Tibial nerve (tissue), 4 donors: ENCODE data around the gene SLC39A11.

Source experiments
- EP300 ChIP-seq, 2 donors: sonication (generic); formaldehyde crosslinking; IDR thresholded peaks; one replicate each; pipeline ENCODE4 v1.6.1; 2017; ENCODE audit warnings: antibody characterized with exemption in 2 of 2, mild to moderate bottlenecking in 1 of 2
- POLR2A ChIP-seq, 2 donors: fragments of 450-650 bp; IDR thresholded peaks; one replicate each; pipeline ENCODE4 v1.6.1; 2017; ENCODE audit warnings: antibody characterized with exemption in 2 of 2, mild to moderate bottlenecking in 2 of 2, moderate library complexity in 2 of 2
- TF ChIP-seq, protein P1 (sequence below), 5 experiments: fragments of 200-600 bp in 3 of 5; fragments of 450-650 bp in 2 of 5; sonication (generic) in 3 of 5; IDR thresholded peaks; one replicate each; pipeline ENCODE4 v1.5.1; 2016 to 2019; ENCODE audit warnings: antibody characterized with exemption in 5 of 5, mild to moderate bottlenecking in 3 of 5, moderate library complexity in 2 of 5

DNA sequence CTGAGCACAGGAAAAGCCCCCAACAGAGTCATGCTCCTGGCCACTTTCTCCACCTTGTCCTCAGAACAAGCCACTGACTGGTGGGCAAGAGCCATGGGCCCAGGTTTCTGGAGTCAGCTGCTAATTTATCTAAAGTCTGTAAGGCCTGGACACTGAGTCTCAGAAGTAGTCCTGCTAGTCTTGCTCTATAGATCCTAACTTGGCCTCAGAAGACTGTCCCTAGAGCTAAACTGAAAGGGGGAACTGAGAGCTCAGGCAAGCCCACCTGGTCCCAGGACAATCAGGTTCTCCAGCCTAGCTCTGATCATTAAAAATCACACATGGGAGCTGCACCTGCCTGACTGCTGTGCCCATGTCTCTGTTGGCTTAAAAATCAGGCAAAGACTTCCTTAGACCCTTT, 485.8 kb downstream of the SLC39A11 start:
- TF ChIP-seq, protein P1, sequence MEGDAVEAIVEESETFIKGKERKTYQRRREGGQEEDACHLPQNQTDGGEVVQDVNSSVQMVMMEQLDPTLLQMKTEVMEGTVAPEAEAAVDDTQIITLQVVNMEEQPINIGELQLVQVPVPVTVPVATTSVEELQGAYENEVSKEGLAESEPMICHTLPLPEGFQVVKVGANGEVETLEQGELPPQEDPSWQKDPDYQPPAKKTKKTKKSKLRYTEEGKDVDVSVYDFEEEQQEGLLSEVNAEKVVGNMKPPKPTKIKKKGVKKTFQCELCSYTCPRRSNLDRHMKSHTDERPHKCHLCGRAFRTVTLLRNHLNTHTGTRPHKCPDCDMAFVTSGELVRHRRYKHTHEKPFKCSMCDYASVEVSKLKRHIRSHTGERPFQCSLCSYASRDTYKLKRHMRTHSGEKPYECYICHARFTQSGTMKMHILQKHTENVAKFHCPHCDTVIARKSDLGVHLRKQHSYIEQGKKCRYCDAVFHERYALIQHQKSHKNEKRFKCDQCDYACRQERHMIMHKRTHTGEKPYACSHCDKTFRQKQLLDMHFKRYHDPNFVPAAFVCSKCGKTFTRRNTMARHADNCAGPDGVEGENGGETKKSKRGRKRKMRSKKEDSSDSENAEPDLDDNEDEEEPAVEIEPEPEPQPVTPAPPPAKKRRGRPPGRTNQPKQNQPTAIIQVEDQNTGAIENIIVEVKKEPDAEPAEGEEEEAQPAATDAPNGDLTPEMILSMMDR (IDR thresholded peaks at IDR 0.05), result no peak
- TF ChIP-seq POLR2A (IDR thresholded peaks at IDR 0.05) (no peak), EP300 (IDR thresholded peaks at IDR 0.05) (no peak)
